OCI-LY1 (cell line): Measurements from ENCODE around the gene AARS1.

Source experiments
- H2AFZ ChIP-seq: fragments of 200-600 bp; sonication (generic), shearing (Covaris generic); 2 replicates; pipeline ENCODE4 v1.6.0; 2014; ENCODE audit warnings: antibody characterized with exemption, mild to moderate bottlenecking, low read length
- H3F3A ChIP-seq: fragments of 200-600 bp; sonication (generic), shearing (Covaris generic); 2 replicates; pipeline ENCODE4 v1.6.0; 2014; ENCODE audit warnings: mild to moderate bottlenecking, antibody characterized with exemption, low read length, moderate library complexity; ENCODE audit not compliant: insufficient read depth
- H3K27ac ChIP-seq: fragments of 200-600 bp; sonication (generic); 2 replicates; pipeline ENCODE4 v1.5.1; 2014; ENCODE audit warnings: low read length, mixed run types, mild to moderate bottlenecking, low read depth; ENCODE audit not compliant: poor library complexity, severe bottlenecking
- H3K27me3 ChIP-seq: fragments of 200-600 bp; sonication (generic); 2 replicates; pipeline ENCODE4 v1.6.0; 2014; ENCODE audit warnings: antibody characterized with exemption, mild to moderate bottlenecking, low read length, moderate library complexity; ENCODE audit not compliant: insufficient read depth
- H3K36me3 ChIP-seq: fragments of 200-600 bp; sonication (generic); 2 replicates; pipeline ENCODE4 v1.6.1; 2014; ENCODE audit warnings: mild to moderate bottlenecking, antibody characterized with exemption, low read length, moderate library complexity, mixed read lengths; ENCODE audit not compliant: insufficient read depth
- H3K4me1 ChIP-seq: fragments of 200-600 bp; sonication (generic); 2 replicates; pipeline ENCODE4 v1.5.1; 2014; ENCODE audit warnings: mild to moderate bottlenecking, low read length, moderate library complexity; ENCODE audit not compliant: insufficient read depth, severe bottlenecking
- H3K4me2 ChIP-seq: fragments of 200-600 bp; sonication (generic), shearing (Covaris generic); 2 replicates; pipeline ENCODE4 v1.6.1; 2014; ENCODE audit warnings: low read length
- H3K4me3 ChIP-seq: fragments of 200-600 bp; sonication (generic); 2 replicates; pipeline ENCODE4 v1.5.1; 2014; ENCODE audit warnings: low read length, low read depth, mild to moderate bottlenecking, mixed read lengths; ENCODE audit not compliant: poor library complexity, severe bottlenecking
- H3K79me2 ChIP-seq: fragments of 200-600 bp; shearing (Covaris generic); 2 replicates; pipeline ENCODE4 v1.6.1; 2016; ENCODE audit warnings: mixed run types, low read length, mixed read lengths; ENCODE audit not compliant: insufficient read depth
- H3K9ac ChIP-seq: fragments of 200-600 bp; sonication (generic), shearing (Covaris generic); 2 replicates; pipeline ENCODE4 v1.6.1; 2014; ENCODE audit warnings: mild to moderate bottlenecking, low read length, mixed read lengths
- H3K9me2 ChIP-seq: fragments of 200-600 bp; sonication (generic), shearing (Covaris generic); 2 replicates; pipeline ENCODE4 v1.6.1; 2014; ENCODE audit warnings: low read depth, mild to moderate bottlenecking, low read length, mixed read lengths
- H3K9me3 ChIP-seq: fragments of 200-600 bp; shearing (Covaris generic); 2 replicates; pipeline ENCODE4 v1.6.1; 2014; ENCODE audit warnings: low read length, mixed read lengths
- H4K20me1 ChIP-seq: fragments of 200-600 bp; sonication (generic), shearing (Covaris generic); 2 replicates; pipeline ENCODE4 v1.6.0; 2016; ENCODE audit warnings: mild to moderate bottlenecking, low read length; ENCODE audit not compliant: insufficient read depth
- EZH2 ChIP-seq: fragments of 200-600 bp; sonication (generic), shearing (Covaris generic); IDR thresholded peaks from 2 replicates; pipeline ENCODE4 v1.8.0; 2017; ENCODE audit warnings: borderline replicate concordance, mixed run types, mild to moderate bottlenecking, antibody characterized with exemption, low read length, moderate library complexity, mixed read lengths
- TF ChIP-seq, protein P1 (sequence below): fragments of 200-600 bp; sonication (generic), shearing (Covaris generic); IDR thresholded peaks from 2 replicates; pipeline ENCODE4 v1.5.1; 2017; ENCODE audit warnings: mild to moderate bottlenecking, antibody characterized with exemption, low read length, moderate library complexity, mixed read lengths

Gene AARS1

DNA sequence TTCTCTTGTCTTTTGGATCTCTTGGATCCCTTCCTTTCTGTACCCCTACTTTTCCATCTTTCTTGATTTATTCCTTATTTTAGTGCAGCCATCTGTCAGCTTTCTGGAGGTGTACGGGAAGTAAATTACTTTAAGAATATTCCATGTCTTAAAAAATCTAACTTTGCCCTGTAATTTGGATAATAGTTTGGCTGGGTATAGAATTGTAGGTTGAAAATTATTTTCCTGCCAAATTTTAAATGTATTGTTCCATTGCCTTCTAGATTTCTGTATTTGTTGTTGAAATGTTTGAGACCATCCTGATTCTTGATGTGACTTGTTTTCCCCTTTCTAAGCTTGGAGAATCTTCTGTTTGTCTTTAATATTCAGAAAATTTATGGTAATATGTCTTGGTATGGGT is 11.8 kb upstream of the AARS1 start:
- H3K27ac ChIP-seq: no peak overlapping the region
- no peaks in the 10 kb centered on the region for H4K20me1 ChIP-seq
- TF ChIP-seq, protein P1, sequence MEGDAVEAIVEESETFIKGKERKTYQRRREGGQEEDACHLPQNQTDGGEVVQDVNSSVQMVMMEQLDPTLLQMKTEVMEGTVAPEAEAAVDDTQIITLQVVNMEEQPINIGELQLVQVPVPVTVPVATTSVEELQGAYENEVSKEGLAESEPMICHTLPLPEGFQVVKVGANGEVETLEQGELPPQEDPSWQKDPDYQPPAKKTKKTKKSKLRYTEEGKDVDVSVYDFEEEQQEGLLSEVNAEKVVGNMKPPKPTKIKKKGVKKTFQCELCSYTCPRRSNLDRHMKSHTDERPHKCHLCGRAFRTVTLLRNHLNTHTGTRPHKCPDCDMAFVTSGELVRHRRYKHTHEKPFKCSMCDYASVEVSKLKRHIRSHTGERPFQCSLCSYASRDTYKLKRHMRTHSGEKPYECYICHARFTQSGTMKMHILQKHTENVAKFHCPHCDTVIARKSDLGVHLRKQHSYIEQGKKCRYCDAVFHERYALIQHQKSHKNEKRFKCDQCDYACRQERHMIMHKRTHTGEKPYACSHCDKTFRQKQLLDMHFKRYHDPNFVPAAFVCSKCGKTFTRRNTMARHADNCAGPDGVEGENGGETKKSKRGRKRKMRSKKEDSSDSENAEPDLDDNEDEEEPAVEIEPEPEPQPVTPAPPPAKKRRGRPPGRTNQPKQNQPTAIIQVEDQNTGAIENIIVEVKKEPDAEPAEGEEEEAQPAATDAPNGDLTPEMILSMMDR: no peak
- TF ChIP-seq EZH2: no peak
- H3K9ac ChIP-seq: no peak overlapping the region
- H3K4me2 ChIP-seq: no peak overlapping the region
- no peaks in the 10 kb centered on the region for H3K27me3 ChIP-seq
- H3F3A ChIP-seq: no peaks in the 10 kb centered on the region
- no peaks in the 10 kb centered on the region for H3K9me2 ChIP-seq
- no peak overlapping the region for H3K4me3 ChIP-seq
- peaks cover 36% of the 10 kb centered on the region for H3K36me3 ChIP-seq
- H3K4me1 ChIP-seq: peaks cover 14% of the 10 kb centered on the region
- peaks cover 10% of the 10 kb centered on the region for H3K9me3 ChIP-seq
- no peak overlapping the region for H2AFZ ChIP-seq
- H3K79me2 ChIP-seq: peaks cover 42% of the 10 kb centered on the region

DNA sequence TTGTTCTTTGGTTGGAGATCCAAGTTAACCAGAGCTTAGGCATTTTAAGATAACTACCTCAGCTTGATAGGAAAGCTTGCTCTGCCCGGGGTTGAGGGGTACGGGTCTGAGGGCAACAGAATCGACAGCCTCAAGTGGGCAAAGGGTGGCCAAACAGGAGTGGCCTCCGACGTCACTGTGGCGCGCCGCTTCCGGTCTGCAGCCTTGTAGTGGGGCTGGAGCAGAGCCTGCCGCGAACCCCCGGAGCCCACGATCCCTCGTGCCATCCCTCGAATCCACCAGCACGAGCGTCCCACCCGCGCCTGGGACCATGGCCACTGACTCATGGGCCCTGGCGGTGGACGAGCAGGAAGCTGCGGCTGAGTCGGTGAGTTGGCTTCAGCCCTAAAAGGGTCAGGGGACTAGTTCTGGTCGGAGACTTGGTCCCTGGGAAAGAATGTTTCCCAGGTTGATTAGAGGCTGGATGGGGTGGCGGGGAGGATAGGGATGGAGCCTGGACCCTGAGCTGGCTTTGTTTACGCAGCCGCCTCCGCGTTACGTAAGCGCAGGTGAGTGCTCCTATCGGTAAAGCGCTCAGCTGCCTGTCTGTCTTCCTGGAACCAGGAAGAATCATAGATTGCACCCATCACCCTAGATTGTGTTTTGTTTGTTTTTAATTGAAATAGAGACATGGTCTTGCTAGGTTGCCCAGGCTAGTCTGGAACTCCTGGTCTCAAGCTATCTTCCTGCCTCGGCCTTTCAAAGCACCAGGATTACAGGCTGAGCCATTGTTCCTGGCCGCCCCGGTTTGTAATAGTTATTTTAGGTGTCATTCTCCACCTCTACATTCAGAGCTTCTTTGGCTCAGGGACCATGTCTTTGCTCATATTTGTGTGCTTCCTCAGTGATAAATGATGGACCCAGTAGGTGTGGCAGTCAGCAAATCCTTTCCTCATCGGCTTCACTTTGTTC is 10.0 kb upstream of the AARS1 start, which contains the start of gene DDX19B:
Gene DDX19B (plus strand): TSS at position 199 of the 951 bp plus-strand sequence. CDS start 112 bp downstream, at position 311.
- Histone ChIP-seq H3K9me2 (no peaks in the 10 kb centered on the region), H3K4me3 (peak within 1 kb of the TSS; percentile 87), H3K9me3 (peaks cover 10% of the 10 kb centered on the region), H3K36me3 (peaks cover 33% of the 10 kb centered on the region), H2AFZ (peak within 1 kb of the TSS; percentile 67), H3K4me2 (peak within 1 kb of the TSS; percentile 86), H3K27ac (peak within 1 kb of the TSS; percentile 54), H3K27me3 (no peaks in the 10 kb centered on the region), H3K9ac (peak within 1 kb of the TSS; percentile 86), H4K20me1 (no peaks in the 10 kb centered on the region), H3K4me1 (peaks cover 14% of the 10 kb centered on the region), H3F3A (no peaks in the 10 kb centered on the region), H3K79me2 (peaks cover 35% of the 10 kb centered on the region)
- TF ChIP-seq, protein P1: no peak
- TF ChIP-seq EZH2: no peak

DNA sequence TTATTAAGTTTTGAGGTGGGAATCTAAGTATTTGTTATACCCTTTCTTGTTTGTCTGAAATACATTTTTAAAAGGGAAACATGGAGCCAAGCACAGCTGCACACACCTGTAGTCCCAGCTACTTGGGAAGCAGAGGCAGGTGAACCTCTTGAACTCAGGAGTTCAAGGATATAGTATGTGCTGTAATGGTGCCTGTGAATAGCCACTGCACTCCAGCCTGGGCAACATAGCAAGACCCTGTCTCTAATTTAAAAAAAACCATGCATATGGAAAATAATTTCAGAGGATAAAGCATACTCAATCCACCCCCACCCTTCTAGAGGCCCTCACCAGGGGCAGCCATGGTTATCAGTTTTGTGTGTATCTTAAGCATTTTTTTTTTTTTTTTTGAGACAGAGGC is 6.3 kb upstream of the AARS1 start:
- no peak overlapping the region for H3K4me3 ChIP-seq
- H3K36me3 ChIP-seq: peaks cover 6% of the 10 kb centered on the region; the same call in 1 of the 2 replicates
- H3F3A ChIP-seq: no peaks in the 10 kb centered on the region
- H3K9me3 ChIP-seq: no peaks in the 10 kb centered on the region; the same call in 1 of the 2 replicates
- H3K79me2 ChIP-seq: peaks cover 14% of the 10 kb centered on the region
- no peaks in the 10 kb centered on the region for H3K9me2 ChIP-seq
- no peak overlapping the region for H3K27ac ChIP-seq
- no peaks in the 10 kb centered on the region for H3K27me3 ChIP-seq
- no peak overlapping the region for H3K4me2 ChIP-seq
- TF ChIP-seq EZH2: no peak
- TF ChIP-seq, protein P1: no peak
- no peaks in the 10 kb centered on the region for H4K20me1 ChIP-seq
- peaks cover 14% of the 10 kb centered on the region for H3K4me1 ChIP-seq
- H2AFZ ChIP-seq: no peak overlapping the region
- no peak overlapping the region for H3K9ac ChIP-seq
